Liver (tissue), 10 donors: ENCODE results near the gene CNTNAP1. TPM values are rescaled to one million over a fixed set of nuclear protein-coding genes. Genes with fewer than 3 reads are reported as not detected.
A peak's percentile ranks its signal among the peaks of the same experiment; 100 is the strongest.

Source experiments
- DNase-seq: peaks from one replicate; pipeline ENCODE4 v3.0.0-alpha.2; 2017; ENCODE audit warnings: low spot score
- H3K27ac ChIP-seq, 2 donors: one replicate each; pipeline ENCODE4 v1.7.0; 2013; ENCODE audit warnings: inconsistent platforms in 2 of 2, low read length in 2 of 2, control low read depth in 1 of 2, low read depth in 1 of 2, mild to moderate bottlenecking in 1 of 2
- H3K27me3 ChIP-seq, 4 donors: one replicate each; pipeline versions ENCODE4 v1.6.1 to v1.7.0; 2013; ENCODE audit warnings: low read length in 3 of 4, inconsistent platforms in 1 of 4, mild to moderate bottlenecking in 1 of 4, moderate library complexity in 1 of 4; ENCODE audit not compliant: control insufficient read depth in 4 of 4, insufficient read depth in 4 of 4
- H3K36me3 ChIP-seq, 4 donors: one replicate each; pipeline versions ENCODE4 v1.6.1 to v1.7.0; 2013; ENCODE audit warnings: low read length in 3 of 4, mild to moderate bottlenecking in 3 of 4, low read depth in 1 of 4, moderate library complexity in 1 of 4; ENCODE audit not compliant: control insufficient read depth in 4 of 4, insufficient read depth in 3 of 4
- H3K4me1 ChIP-seq, 4 donors: one replicate each; pipeline versions ENCODE4 v1.6.1 to v1.7.0; 2013; ENCODE audit warnings: low read length in 3 of 4, mild to moderate bottlenecking in 3 of 4, moderate library complexity in 1 of 4; ENCODE audit not compliant: control insufficient read depth in 4 of 4, insufficient read depth in 4 of 4
- H3K4me3 ChIP-seq, 3 donors: one replicate each; pipeline versions ENCODE4 v1.6.1 to v1.7.0; 2013; ENCODE audit warnings: low read length in 3 of 3, control low read depth in 1 of 3, low read depth in 1 of 3, mild to moderate bottlenecking in 1 of 3
- H3K9ac ChIP-seq, 2 donors: one replicate each; pipeline ENCODE4 v1.7.0; 2013; ENCODE audit warnings: low read length in 2 of 2, mild to moderate bottlenecking in 2 of 2, moderate library complexity in 2 of 2, control low read depth in 1 of 2, low read depth in 1 of 2
- H3K9me3 ChIP-seq, 4 donors: one replicate each; pipeline versions ENCODE4 v1.6.1 to v1.7.0; 2013; ENCODE audit warnings: low read length in 3 of 4; ENCODE audit not compliant: control insufficient read depth in 4 of 4
- ATF3 ChIP-seq: IDR thresholded peaks from 2 replicates; pipeline ENCODE4 v1.6.1; 2016; ENCODE audit warnings: antibody characterized with exemption
- CTCF ChIP-seq: fragments of 150-350 bp; IDR thresholded peaks from 2 replicates; pipeline ENCODE4 v1.5.1; 2017; ENCODE audit warnings: improper control_type of control experiment, low read depth, low read length; ENCODE audit not compliant: missing input control
- FOXA1 ChIP-seq: IDR thresholded peaks from 2 replicates; pipeline ENCODE4 v1.6.1; 2016; ENCODE audit warnings: antibody characterized with exemption
- RXRA ChIP-seq, 2 donors: IDR thresholded peaks; 2 replicates each; pipeline ENCODE4 v1.6.1; 2017 to 2018; ENCODE audit warnings: antibody characterized with exemption in 2 of 2, mild to moderate bottlenecking in 1 of 2
- SP1 ChIP-seq: IDR thresholded peaks from 2 replicates; pipeline ENCODE4 v1.6.1; 2018; ENCODE audit warnings: antibody characterized with exemption, mild to moderate bottlenecking
- TAF1 ChIP-seq: conservative IDR thresholded peaks from 2 replicates; pipeline ENCODE4 v1.6.1; 2016; ENCODE audit warnings: antibody characterized with exemption, mild to moderate bottlenecking
- WGBS: extraction: QIAGEN DNeasy Blood & Tissue Kit; methylation state at CpG from one replicate; pipeline ENCODE4 v1.1.7; 2013; 5-methylcytosine and 5-hydroxymethylcytosine counted together
- polyA plus RNA-seq, 2 donors: library from polyadenylated mRNA; stranded (reverse) in 1 of 2; unstranded in 1 of 2; fragments of 200-250 nt in 1 of 2; fragments of >200 nt in 1 of 2; fragmentation: Nextera tagmentation in 1 of 2; extraction: Ambion mirVana in 1 of 2; gene quantifications; one replicate each; pipeline versions ENCODE4 v1.2.1 to v1.2.3, GENCODE V29; 2013 to 2015
- small RNA-seq: library from RNA; depleted of rRNA; stranded (forward); fragments of <200 nt; gene quantifications from one replicate; pipeline ENCODE3, GENCODE V24; 2014
- total RNA-seq, 2 donors: library from RNA; depleted of rRNA; stranded (reverse); fragments of >200 nt; gene quantifications; one replicate each; pipeline ENCODE4 v1.2.3, GENCODE V29; 2014
- TF ChIP-seq, protein P1 (sequence below): IDR thresholded peaks from 2 replicates; pipeline ENCODE4 v1.6.1; 2016; ENCODE audit warnings: antibody characterized with exemption
- donor health status: healthy.
- donor health status: healthy.
- donor health status: healthy.
- donor health status: healthy.
- donor health status: healthy.

Gene CNTNAP1
- total and polyA plus RNA-seq, 4 donors: 0.08 to 0.75 (median 0.60) TPM

DNA sequence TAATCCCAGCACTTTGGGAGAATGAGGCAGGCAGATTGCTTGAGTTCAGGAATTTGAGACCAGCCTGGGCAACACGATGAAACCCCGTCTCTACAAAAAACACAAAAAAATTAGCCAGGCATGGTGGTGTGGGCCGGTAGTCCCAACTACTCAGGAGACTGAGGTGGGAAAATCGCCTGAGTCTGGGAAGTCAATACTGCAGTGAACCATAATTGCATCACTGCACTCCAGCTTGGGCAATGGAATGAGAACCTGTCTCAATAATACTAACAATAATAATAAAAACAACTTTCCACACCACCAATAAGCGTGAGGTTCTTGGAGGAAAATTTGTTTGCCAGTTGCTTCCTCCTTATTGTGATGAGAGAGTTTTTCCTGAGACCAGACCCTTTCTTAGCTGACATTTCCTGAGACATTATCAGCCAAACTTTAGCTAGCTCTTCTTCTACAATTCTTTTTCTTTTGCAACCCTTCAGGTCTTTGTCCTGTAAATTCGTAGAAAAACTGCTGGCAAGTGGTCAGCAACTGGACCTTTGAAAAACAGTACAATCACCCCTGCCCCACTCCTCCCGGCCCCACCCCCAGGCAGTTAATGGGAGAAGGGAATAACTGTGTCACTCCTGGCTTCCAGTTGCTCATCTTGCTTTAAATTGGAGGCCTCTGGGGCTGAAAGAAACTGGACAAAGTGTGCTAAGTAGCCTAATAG lies 66.0 kb downstream of the CNTNAP1 start:
- TF ChIP-seq ATF3: peak; percentile 54
- no peak for TF ChIP-seq TAF1
- peak in 1 of 2 donors; percentile 21 for TF ChIP-seq RXRA (IDR thresholded peaks at IDR 0.05)
- no peak for TF ChIP-seq CTCF
- TF ChIP-seq, protein P1, sequence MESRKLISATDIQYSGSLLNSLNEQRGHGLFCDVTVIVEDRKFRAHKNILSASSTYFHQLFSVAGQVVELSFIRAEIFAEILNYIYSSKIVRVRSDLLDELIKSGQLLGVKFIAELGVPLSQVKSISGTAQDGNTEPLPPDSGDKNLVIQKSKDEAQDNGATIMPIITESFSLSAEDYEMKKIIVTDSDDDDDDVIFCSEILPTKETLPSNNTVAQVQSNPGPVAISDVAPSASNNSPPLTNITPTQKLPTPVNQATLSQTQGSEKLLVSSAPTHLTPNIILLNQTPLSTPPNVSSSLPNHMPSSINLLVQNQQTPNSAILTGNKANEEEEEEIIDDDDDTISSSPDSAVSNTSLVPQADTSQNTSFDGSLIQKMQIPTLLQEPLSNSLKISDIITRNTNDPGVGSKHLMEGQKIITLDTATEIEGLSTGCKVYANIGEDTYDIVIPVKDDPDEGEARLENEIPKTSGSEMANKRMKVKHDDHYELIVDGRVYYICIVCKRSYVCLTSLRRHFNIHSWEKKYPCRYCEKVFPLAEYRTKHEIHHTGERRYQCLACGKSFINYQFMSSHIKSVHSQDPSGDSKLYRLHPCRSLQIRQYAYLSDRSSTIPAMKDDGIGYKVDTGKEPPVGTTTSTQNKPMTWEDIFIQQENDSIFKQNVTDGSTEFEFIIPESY: no peak
- peak; percentile 26 for TF ChIP-seq SP1
- Histone ChIP-seq H3K27me3 (no peaks in the 10 kb centered on the region), H3K9ac (no peak overlapping the region), H3K27ac (no peak overlapping the region), H3K9me3 (no peaks in the 10 kb centered on the region), H3K4me3 (no peak overlapping the region), H3K4me1 (peaks cover 11 to 37% (median 32%) of the 10 kb centered on the region in 4 donors), H3K36me3 (no peaks in the 10 kb centered on the region)
- 46% methylated on average over 7 of the region's 7 CpGs for WGBS
- no peak for DNase-seq

DNA sequence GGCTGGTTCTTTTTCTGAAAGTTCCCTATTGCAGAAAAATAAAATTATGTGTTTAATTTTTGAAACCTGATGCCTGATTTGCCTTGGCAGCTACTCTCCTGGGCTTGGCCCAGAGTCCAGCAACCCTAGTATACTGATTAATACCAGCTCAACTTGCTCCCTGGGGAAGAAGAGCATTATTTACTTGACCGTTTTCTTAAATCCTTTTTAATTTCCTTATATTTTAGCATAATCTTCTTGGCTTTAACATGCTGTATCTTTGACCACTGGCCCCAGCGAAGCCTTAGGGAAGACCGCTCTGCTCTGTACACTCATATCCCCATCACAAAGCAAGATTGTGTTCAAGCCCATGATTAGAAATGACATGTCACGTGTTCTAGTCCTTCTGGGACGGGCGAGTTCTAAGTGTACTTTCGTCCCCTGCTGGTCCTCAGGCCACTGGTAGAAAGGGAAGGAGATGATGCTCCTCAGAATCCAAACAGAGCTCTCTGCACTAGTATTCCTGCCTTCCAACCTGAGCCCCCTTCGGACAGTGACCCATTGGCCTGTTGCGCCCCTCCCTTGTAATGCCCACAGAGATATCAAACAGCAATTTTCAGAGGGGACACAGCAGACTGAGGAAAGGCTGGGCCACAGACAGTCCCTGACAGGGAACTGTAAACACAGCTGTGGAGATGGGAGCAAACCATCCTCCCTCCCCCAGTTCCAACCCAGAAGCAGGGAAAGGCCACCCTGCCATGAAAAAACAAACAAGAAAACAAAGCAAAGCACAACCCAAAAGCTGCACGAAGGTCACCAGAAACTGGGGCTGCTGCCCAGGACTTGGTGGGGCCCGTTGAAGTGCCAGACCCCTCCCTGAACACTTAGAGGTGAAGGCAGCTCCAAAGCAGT lies 66.8 kb downstream of the CNTNAP1 start:
- TF ChIP-seq, protein P1: no peak
- TF ChIP-seq FOXA1 (no peak), RXRA (IDR thresholded peaks at IDR 0.05) (peak in 1 of 2 donors; percentile 7), SP1 (peak; percentile 34)
- no peak overlapping the region for H3K9ac ChIP-seq

More for the DNA sequence above, 66.8 kb downstream of the CNTNAP1 start:
- WGBS: 53% methylated on average over 11 of the region's 11 CpGs
- Histone ChIP-seq H3K4me1 (peaks cover 11 to 33% (median 25%) of the 10 kb centered on the region in 4 donors), H3K9me3 (no peaks in the 10 kb centered on the region), H3K27ac (peak overlapping the region in 1 of 2 donors; percentile 28), H3K27me3 (no peaks in the 10 kb centered on the region), H3K36me3 (no peaks in the 10 kb centered on the region), H3K4me3 (no peak overlapping the region)
- DNase-seq: no peak

Small RNAs within 50 kb of the gene (small RNA-seq; reads per million reads assigned to genes)
- not detected for gene MIR6780A

Other genes with a start within 250 kb of the CNTNAP1 start
- gene ATP6V0A1, start 223.7 kb upstream of the CNTNAP1 start, total RNA-seq: 10 to 100 TPM; 52.5 to 94.6 TPM
- 10 to 100 TPM; 31.5 to 37.9 TPM for gene ATP6V0A1, start 223.7 kb upstream of the CNTNAP1 start, polyA plus RNA-seq
- 10 to 100 TPM; 20.5 to 37.4 TPM for gene NAGLU, start 146.3 kb upstream of the CNTNAP1 start, total RNA-seq
- gene NAGLU, start 146.3 kb upstream of the CNTNAP1 start, polyA plus RNA-seq: 10 to 100 TPM; 15.5 to 41.2 TPM
- 1 to 10 TPM in 1 of 2 donors, under 1 TPM in 1; 0.67 to 1.0 TPM for gene HSD17B1, start 129.6 kb upstream of the CNTNAP1 start, total RNA-seq
- gene HSD17B1, start 129.6 kb upstream of the CNTNAP1 start, polyA plus RNA-seq: 1 to 10 TPM; 1.0 to 1.8 TPM
- gene COASY, start 120.4 kb upstream of the CNTNAP1 start, total RNA-seq: 10 to 100 TPM; 18.2 to 33.4 TPM
- 10 to 100 TPM; 70.0 to 78.1 TPM for gene COASY, start 120.4 kb upstream of the CNTNAP1 start, polyA plus RNA-seq
- 10 to 100 TPM; 19.4 to 40.0 TPM for gene MLX, start 115.4 kb upstream of the CNTNAP1 start, total RNA-seq
- 10 to 100 TPM; 29.2 to 35.1 TPM for gene MLX, start 115.4 kb upstream of the CNTNAP1 start, polyA plus RNA-seq
- 1 to 10 TPM; 1.3 to 3.0 TPM for gene PSMC3IP, start 104.8 kb upstream of the CNTNAP1 start, total RNA-seq
- gene PSMC3IP, start 104.8 kb upstream of the CNTNAP1 start, polyA plus RNA-seq: under 1 TPM; 0.58 to 0.88 TPM
- 10 to 100 TPM; 41.1 to 44.3 TPM for gene RETREG3, start 73.2 kb upstream of the CNTNAP1 start, total RNA-seq
- 10 to 100 TPM in 1 of 2 donors, 1 to 10 TPM in 1; 9.0 to 12.1 TPM for gene RETREG3, start 73.2 kb upstream of the CNTNAP1 start, polyA plus RNA-seq
- 10 to 100 TPM; 12.5 to 51.1 TPM for gene TUBG1, start 72.8 kb upstream of the CNTNAP1 start, total RNA-seq
- gene TUBG1, start 72.8 kb upstream of the CNTNAP1 start, polyA plus RNA-seq: 10 to 100 TPM; 26.3 to 28.0 TPM
- gene TUBG2, start 23.2 kb upstream of the CNTNAP1 start, total RNA-seq: 1 to 10 TPM; 1.4 to 5.0 TPM
- gene TUBG2, start 23.2 kb upstream of the CNTNAP1 start, polyA plus RNA-seq: 10 to 100 TPM in 1 of 2 donors, 1 to 10 TPM in 1; 5.0 to 10.8 TPM
- gene PLEKHH3, start 5.5 kb upstream of the CNTNAP1 start, total RNA-seq: 1 to 10 TPM; 4.2 to 8.5 TPM
- gene PLEKHH3, start 5.5 kb upstream of the CNTNAP1 start, polyA plus RNA-seq: 10 to 100 TPM in 1 of 2 donors, 1 to 10 TPM in 1; 7.4 to 10.3 TPM
- under 1 TPM; 0.05 to 0.42 TPM for gene CCR10, start 688 bp upstream of the CNTNAP1 start, total RNA-seq
- under 1 TPM; 0.17 to 0.44 TPM for gene CCR10, start 688 bp upstream of the CNTNAP1 start, polyA plus RNA-seq
- 10 to 100 TPM; 15.4 to 18.3 TPM for gene EZH1, start 62.5 kb downstream of the CNTNAP1 start, total RNA-seq
- 1 to 10 TPM; 4.3 to 6.3 TPM for gene EZH1, start 62.5 kb downstream of the CNTNAP1 start, polyA plus RNA-seq
- gene RAMP2, start 78.7 kb downstream of the CNTNAP1 start, total RNA-seq: 1 to 10 TPM in 1 of 2 donors, under 1 TPM in 1; 0.92 to 2.9 TPM
- gene RAMP2, start 78.7 kb downstream of the CNTNAP1 start, polyA plus RNA-seq: 10 to 100 TPM in 1 of 2 donors, 1 to 10 TPM in 1; 7.3 to 17.2 TPM
- 10 to 100 TPM; 40.9 to 43.0 TPM for gene VPS25, start 90.9 kb downstream of the CNTNAP1 start, total RNA-seq
- 10 to 100 TPM; 58.9 to 65.7 TPM for gene VPS25, start 90.9 kb downstream of the CNTNAP1 start, polyA plus RNA-seq
- 1 to 10 TPM in 1 of 2 donors, under 1 TPM in 1; 0.33 to 7.5 TPM for gene WNK4, start 98.1 kb downstream of the CNTNAP1 start, total RNA-seq
- under 1 TPM; 0.40 to 0.60 TPM for gene WNK4, start 98.1 kb downstream of the CNTNAP1 start, polyA plus RNA-seq
- 10 to 100 TPM; 62.3 to 74.1 TPM for gene COA3, start 116.2 kb downstream of the CNTNAP1 start, total RNA-seq
- 100 to 1,000 TPM; 132 to 294 TPM for gene COA3, start 116.2 kb downstream of the CNTNAP1 start, polyA plus RNA-seq
- gene CNTD1, start 116.3 kb downstream of the CNTNAP1 start, total RNA-seq: under 1 TPM in 1 of 2 donors, not detected in 1; 0.93 TPM
- under 1 TPM; 0.28 to 0.89 TPM for gene CNTD1, start 116.3 kb downstream of the CNTNAP1 start, polyA plus RNA-seq
- 10 to 100 TPM; 47.6 to 64.1 TPM for gene BECN1, start 141.8 kb downstream of the CNTNAP1 start, total RNA-seq
- gene BECN1, start 141.8 kb downstream of the CNTNAP1 start, polyA plus RNA-seq: 10 to 100 TPM; 37.7 to 44.2 TPM
- 10 to 100 TPM; 25.0 to 46.7 TPM for gene PSME3, start 150.9 kb downstream of the CNTNAP1 start, total RNA-seq
- 10 to 100 TPM; 33.0 to 55.3 TPM for gene PSME3, start 150.9 kb downstream of the CNTNAP1 start, polyA plus RNA-seq
- 1 to 10 TPM in 1 of 2 donors, under 1 TPM in 1; 0.33 to 2.4 TPM for gene AOC2, start 162.0 kb downstream of the CNTNAP1 start, total RNA-seq
- gene AOC2, start 162.0 kb downstream of the CNTNAP1 start, polyA plus RNA-seq: under 1 TPM; 0.17 to 0.50 TPM
- gene AOC3, start 168.7 kb downstream of the CNTNAP1 start, total RNA-seq: 1 to 10 TPM; 2.4 to 6.9 TPM
- 10 to 100 TPM in 1 of 2 donors, 1 to 10 TPM in 1; 2.0 to 18.2 TPM for gene AOC3, start 168.7 kb downstream of the CNTNAP1 start, polyA plus RNA-seq
- gene G6PC1, start 218.3 kb downstream of the CNTNAP1 start, total RNA-seq: 100 to 1,000 TPM in 1 of 2 donors, 10 to 100 TPM in 1; 23.8 to 271 TPM
- gene G6PC1, start 218.3 kb downstream of the CNTNAP1 start, polyA plus RNA-seq: 100 to 1,000 TPM in 1 of 2 donors, 10 to 100 TPM in 1; 84.7 to 144 TPM